Endothelial cell (in vitro differentiated cells): Measurements from ENCODE around the gene ITPA. TPM values are rescaled to one million over a fixed set of nuclear protein-coding genes. Genes with fewer than 3 reads are reported as not detected.

Source experiments
- DNase-seq: peaks from one replicate; pipeline ENCODE4 v3.0.0; 2021; ENCODE audit warnings: low spot score
- H3K27ac Mint-ChIP-seq: one replicate; pipeline ENCODE4 v1.8.0; 2021; ENCODE audit warnings: mixed read lengths, inconsistent platforms; ENCODE audit not compliant: unreplicated experiment
- H3K27me3 Mint-ChIP-seq: one replicate; pipeline ENCODE4 v1.8.0; 2021; ENCODE audit warnings: mild to moderate bottlenecking, moderate library complexity, mixed read lengths, inconsistent platforms; ENCODE audit not compliant: unreplicated experiment
- H3K36me3 Mint-ChIP-seq: one replicate; pipeline ENCODE4 v1.8.0; 2021; ENCODE audit warnings: mild to moderate bottlenecking, low read depth, mixed read lengths, inconsistent platforms; ENCODE audit not compliant: unreplicated experiment
- H3K4me1 Mint-ChIP-seq: one replicate; pipeline ENCODE4 v1.8.0; 2021; ENCODE audit warnings: mild to moderate bottlenecking, mixed read lengths, inconsistent platforms; ENCODE audit not compliant: unreplicated experiment
- H3K4me3 Mint-ChIP-seq: one replicate; pipeline ENCODE4 v1.8.0; 2021; ENCODE audit warnings: mild to moderate bottlenecking, mixed read lengths, inconsistent platforms; ENCODE audit not compliant: unreplicated experiment
- H3K9me3 Mint-ChIP-seq: one replicate; pipeline ENCODE4 v1.8.0; 2021; ENCODE audit warnings: mixed read lengths, inconsistent platforms; ENCODE audit not compliant: unreplicated experiment
- total RNA-seq: library from RNA; stranded (reverse); fragmentation: NEBNext Ultra II Directional; extraction: Animal tissue kit (Norgen Biotek cat#: 25700); gene quantifications from one replicate; pipeline ENCODE4 v1.2.1, GENCODE V29; 2021; ENCODE audit not compliant: unreplicated experiment
- TF ChIP-seq, protein P1 (sequence below): fragments of 200-600 bp; sonication (generic); IDR thresholded peaks from one replicate; pipeline ENCODE4 v1.5.0; 2021; ENCODE audit warnings: antibody characterized with exemption; ENCODE audit not compliant: unreplicated experiment

The ITPA gene
- total RNA-seq, 1 donor from 2014 or later = 45.9 TPM

DNA sequence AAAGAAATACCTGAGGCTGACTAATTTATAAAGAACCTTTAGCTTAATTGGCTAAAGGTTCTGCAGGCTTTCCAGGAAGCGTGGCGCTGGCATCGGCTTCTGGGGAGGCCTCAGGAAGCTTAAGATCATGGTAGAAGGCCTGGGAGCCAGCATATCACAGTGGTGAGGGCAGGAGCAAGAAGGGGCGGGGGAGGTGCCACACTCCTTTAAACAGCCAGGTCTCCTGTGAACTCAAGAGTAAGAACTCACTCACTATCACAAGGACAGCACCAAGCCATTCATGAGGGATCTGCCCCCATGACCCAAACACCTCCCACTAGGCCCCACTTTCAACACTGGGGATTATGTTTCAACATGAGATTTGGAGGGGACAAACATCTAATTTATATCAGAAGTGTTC is 64.1 kb downstream of the ITPA start:
- H3K4me1 Mint-ChIP-seq = no peaks in the 10 kb centered on the region
- H3K36me3 Mint-ChIP-seq = peaks cover 43% of the 10 kb centered on the region
- H3K4me3 Mint-ChIP-seq = no peak overlapping the region
- H3K27me3 Mint-ChIP-seq = peaks cover 1% of the 10 kb centered on the region
- H3K27ac Mint-ChIP-seq = no peak overlapping the region
- no peaks in the 10 kb centered on the region for H3K9me3 Mint-ChIP-seq
- no peak for DNase-seq
- TF ChIP-seq, protein P1, sequence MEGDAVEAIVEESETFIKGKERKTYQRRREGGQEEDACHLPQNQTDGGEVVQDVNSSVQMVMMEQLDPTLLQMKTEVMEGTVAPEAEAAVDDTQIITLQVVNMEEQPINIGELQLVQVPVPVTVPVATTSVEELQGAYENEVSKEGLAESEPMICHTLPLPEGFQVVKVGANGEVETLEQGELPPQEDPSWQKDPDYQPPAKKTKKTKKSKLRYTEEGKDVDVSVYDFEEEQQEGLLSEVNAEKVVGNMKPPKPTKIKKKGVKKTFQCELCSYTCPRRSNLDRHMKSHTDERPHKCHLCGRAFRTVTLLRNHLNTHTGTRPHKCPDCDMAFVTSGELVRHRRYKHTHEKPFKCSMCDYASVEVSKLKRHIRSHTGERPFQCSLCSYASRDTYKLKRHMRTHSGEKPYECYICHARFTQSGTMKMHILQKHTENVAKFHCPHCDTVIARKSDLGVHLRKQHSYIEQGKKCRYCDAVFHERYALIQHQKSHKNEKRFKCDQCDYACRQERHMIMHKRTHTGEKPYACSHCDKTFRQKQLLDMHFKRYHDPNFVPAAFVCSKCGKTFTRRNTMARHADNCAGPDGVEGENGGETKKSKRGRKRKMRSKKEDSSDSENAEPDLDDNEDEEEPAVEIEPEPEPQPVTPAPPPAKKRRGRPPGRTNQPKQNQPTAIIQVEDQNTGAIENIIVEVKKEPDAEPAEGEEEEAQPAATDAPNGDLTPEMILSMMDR = no peak

Other genes starting within 250 kb of the ITPA start
- 0.87 TPM for gene GNRH2, start 165.9 kb upstream of the ITPA start, total RNA-seq
- gene MRPS26, start 163.4 kb upstream of the ITPA start, total RNA-seq = 28.9 TPM
- gene OXT, start 137.9 kb upstream of the ITPA start, total RNA-seq = not detected
- not detected for gene AVP, start 124.8 kb upstream of the ITPA start, total RNA-seq
- 17.2 TPM for gene FASTKD5, start 49.6 kb upstream of the ITPA start, total RNA-seq
- 6.9 TPM for gene UBOX5, start 49.6 kb upstream of the ITPA start, total RNA-seq
- 6.1 TPM for gene LZTS3, start 35.9 kb upstream of the ITPA start, total RNA-seq
- 45.3 TPM for gene DDRGK1, start 4.8 kb upstream of the ITPA start, total RNA-seq
- 30.6 TPM for gene SLC4A11, start 29.7 kb downstream of the ITPA start, total RNA-seq
- 18.8 TPM for gene DNAAF9, start 198.2 kb downstream of the ITPA start, total RNA-seq